A549 (cell line): ENCODE results near the gene TOMM40L. TPM values are rescaled to one million over a fixed set of nuclear protein-coding genes. Genes with fewer than 3 reads are reported as not detected.

ENCODE experiments used
- ATAC-seq, 2 experiments: fragments of 200-7000 bp in 1 of 2; fragments of >200 bp in 1 of 2; cut with Nextera tagmentation in 1 of 2; cut with Tn5 transposase in 1 of 2; 3 replicates each; pipeline versions ENCODE4 v1.8.0 to v1.9.1; 2018 to 2020; ENCODE audit warnings: mild to moderate bottlenecking in 1 of 2, moderate library complexity in 1 of 2
- CTCF ChIA-PET: fragments of 300-600 bp; sonication (Branson Sonifier 250); formaldehyde crosslinking; extraction: SDS; loops from one replicate; lab custom pipeline; 2021; ENCODE audit warnings: antibody characterized with exemption, inconsistent platforms; lab: Yijun Ruan, JAX
- POLR2A ChIA-PET: fragments of 350-600 bp; formaldehyde crosslinking; extraction: SDS; loops from one replicate; lab custom pipeline; 2021; ENCODE audit warnings: antibody characterized with exemption, inconsistent platforms; lab: Yijun Ruan, JAX
- DNase-seq, 2 experiments: peaks; one replicate each; pipeline versions ENCODE4 v3.0.0 to v3.0.0-alpha.2; 2011 to 2016; ENCODE audit warnings: low read depth in 1 of 2, low spot score in 1 of 2
- FAIRE-seq: peaks from 2 replicates; lab custom pipeline; 2011; peaks lifted over from hg19 to GRCh38; lab: Jason Lieb, UNC
- H3K27ac ChIP-seq, 2 experiments: fragments of >200 bp; sonication (Bioruptor Twin); formaldehyde crosslinking; 3 replicates each; pipeline ENCODE4 v1.5.1; 2016 to 2017
- H3K4me1 ChIP-seq: fragments of >200 bp; sonication (Bioruptor Twin); formaldehyde crosslinking; 3 replicates; pipeline ENCODE4 v1.6.1; 2016
- H3K4me2 ChIP-seq: fragments of >200 bp; sonication (Bioruptor Twin); formaldehyde crosslinking; 3 replicates; pipeline ENCODE4 v1.6.1; 2016
- H3K4me3 ChIP-seq: fragments of >200 bp; sonication (Bioruptor Twin); formaldehyde crosslinking; 3 replicates; pipeline ENCODE4 v1.5.1; 2016
- H3K9me3 ChIP-seq: fragments of >200 bp; sonication (Bioruptor Twin); formaldehyde crosslinking; 3 replicates; pipeline ENCODE4 v1.6.1; 2016
- BHLHE40 ChIP-seq: IDR thresholded peaks from 2 replicates; pipeline ENCODE4 v1.6.1; 2012; ENCODE audit warnings: low read depth, low read length, inconsistent platforms
- CBX2 ChIP-seq: fragments of 200-600 bp; sonication (generic); IDR thresholded peaks from 2 replicates; pipeline ENCODE4 v1.6.1; 2016; ENCODE audit warnings: low read depth, mild to moderate bottlenecking, borderline replicate concordance
- CBX8 ChIP-seq: fragments of 200-600 bp; sonication (generic); IDR thresholded peaks from 2 replicates; pipeline ENCODE4 v1.6.1; 2016
- CEBPB ChIP-seq, 2 experiments: fragments of >200 bp in 1 of 2; sonication (Bioruptor Twin) in 1 of 2; formaldehyde crosslinking in 1 of 2; IDR thresholded peaks; 2 replicates each; pipeline ENCODE4 v1.6.1; 2012 to 2016
- CHD2 ChIP-seq: fragments of 150-350 bp; IDR thresholded peaks from 2 replicates; pipeline ENCODE4 v1.6.1; 2014; ENCODE audit warnings: low read length; ENCODE audit not compliant: partially characterized antibody
- CTCF ChIP-seq: fragments of >200 bp; sonication (Bioruptor Twin); formaldehyde crosslinking; IDR thresholded peaks from 3 replicates; pipeline ENCODE4 v1.5.1; 2016
- E2F6 ChIP-seq: IDR thresholded peaks from 2 replicates; pipeline ENCODE4 v1.6.1; 2012; ENCODE audit warnings: low read depth, borderline replicate concordance
- JUNB ChIP-seq: fragments of >200 bp; sonication (Bioruptor Twin); formaldehyde crosslinking; IDR thresholded peaks from 2 replicates; pipeline ENCODE4 v1.6.1; 2016
- MAX ChIP-seq: IDR thresholded peaks from 2 replicates; pipeline ENCODE4 v1.6.1; 2012
- MAZ ChIP-seq: fragments of 150-350 bp; IDR thresholded peaks from 2 replicates; pipeline ENCODE4 v1.6.1; 2014; ENCODE audit warnings: antibody characterized with exemption, low read depth, low read length, borderline replicate concordance
- NPAS2 ChIP-seq: fragments of 250-450 bp; sonication (Bioruptor Pico); IDR thresholded peaks from 2 replicates; pipeline ENCODE4 v1.8.0; 2022; ENCODE audit warnings: mild to moderate bottlenecking, moderate library complexity, borderline replicate concordance
- POLR2AphosphoS2 ChIP-seq: conservative IDR thresholded peaks from 2 replicates; pipeline ENCODE4 v1.6.1; 2012; ENCODE audit warnings: low read length, improper control_type of control experiment, inconsistent platforms
- RAD21 ChIP-seq, 2 experiments: fragments of >200 bp in 1 of 2; sonication (Bioruptor Twin) in 1 of 2; formaldehyde crosslinking in 1 of 2; IDR thresholded peaks in 1 of 2; conservative IDR thresholded peaks in 1 of 2; 2 replicates in 1 of 2; 3 replicates in 1 of 2; pipeline ENCODE4 v1.6.1; 2012 to 2018; ENCODE audit warnings: inconsistent platforms in 1 of 2
- REST ChIP-seq: fragments of 200-600 bp; sonication (generic); IDR thresholded peaks from 2 replicates; pipeline ENCODE4 v1.6.1; 2016; ENCODE audit warnings: antibody characterized with exemption, mild to moderate bottlenecking, moderate library complexity
- RFX5 ChIP-seq: fragments of 450-650 bp; IDR thresholded peaks from 2 replicates; pipeline ENCODE4 v1.7.1; 2014; ENCODE audit warnings: antibody characterized with exemption, mild to moderate bottlenecking, moderate library complexity
- RNF2 ChIP-seq: fragments of 200-600 bp; sonication (generic); IDR thresholded peaks from 2 replicates; pipeline ENCODE4 v1.6.1; 2016; ENCODE audit warnings: low read depth, mild to moderate bottlenecking, antibody characterized with exemption, moderate library complexity, borderline replicate concordance
- SMC3 ChIP-seq: fragments of >200 bp; sonication (Bioruptor Twin); formaldehyde crosslinking; IDR thresholded peaks from 3 replicates; pipeline ENCODE4 v1.6.1; 2018; ENCODE audit warnings: inconsistent platforms
- SREBF2 ChIP-seq: fragments of 450-650 bp; IDR thresholded peaks from 2 replicates; pipeline ENCODE4 v1.6.1; 2014; ENCODE audit warnings: mild to moderate bottlenecking, moderate library complexity
- ZNF302 ChIP-seq: fragments of 250-450 bp; sonication (Bioruptor Pico); IDR thresholded peaks from 2 replicates; pipeline ENCODE4 v1.9.0; 2021; ENCODE audit warnings: inconsistent platforms, mild to moderate bottlenecking, moderate library complexity
- WGBS: methylation state at CpG from one replicate; pipeline ENCODE4 v1.1.6; 2017; ENCODE audit errors: missing lambda C conversion rate; 5-methylcytosine and 5-hydroxymethylcytosine counted together
- polyA plus RNA-seq, 4 experiments: library from polyadenylated mRNA; depleted of rRNA in 3 of 4; stranded (reverse); fragments of >200 nt; fragmentation: RNase III in 1 of 4; extraction: RNeasy Plus Mini Kit Qiagen cat#74134 plus additional on column Dnase treatment in 1 of 4; gene quantifications; 2 replicates in 3 of 4; 3 replicates in 1 of 4; pipeline ENCODE4 v1.2.3, GENCODE V29; 2011 to 2017
- TF ChIP-seq, protein P1 (sequence below): fragments of 150-350 bp; IDR thresholded peaks from 2 replicates; pipeline ENCODE4 v1.6.1; 2014; ENCODE audit warnings: low read depth, mild to moderate bottlenecking, low read length

The TOMM40L gene
- polyA plus RNA-seq, 2 of the 4 experiments (the other 2 are of a cell fraction), result 6.3 to 10.2 TPM

GRCh38 chr1:161192476-161193465, 33.1 kb upstream of the TOMM40L start:
- Histone ChIP-seq H3K9me3 (no peaks in the 10 kb centered on the region), H3K4me2 (no peak overlapping the region), H3K4me3 (no peak overlapping the region), H3K27ac (no peak overlapping the region), H3K4me1 (no peaks in the 10 kb centered on the region)
- POLR2A ChIA-PET, result no interaction called here
- ATAC-seq (peak; percentile 88 to 93), FAIRE-seq (peak; percentile 65), DNase-seq (peak; percentile 72 to 84)
- TF ChIP-seq RAD21 (conservative IDR thresholded peaks at IDR 0.05 in 1 of 2, IDR thresholded peaks at IDR 0.05 in 1 of 2) (peak; percentile 62 to 73), CBX8 (no peak), SMC3 (peak; percentile 66), CTCF (peak; percentile 81)
- CTCF ChIA-PET, result interaction anchor here (0.6 to 7.8 kb wide), 31 partner anchors 11 to 202 kb away, joined by 3 to 93 read pairs (median 4); partner anchors contain the start of genes APOA2, CFAP126, NDUFS2 and PPOX
- WGBS, result 44% methylated on average over 13 of the region's 15 CpGs

GRCh38 chr1:161193561-161194235, 32.2 kb upstream of the TOMM40L start:
- ATAC-seq (peak in 1 of 2 experiments; percentile 45; a peak in 2 of 6 replicates), FAIRE-seq (no peak), DNase-seq (no peak)
- TF ChIP-seq RNF2, result no peak
- no peak for TF ChIP-seq CBX2
- no peak for TF ChIP-seq CEBPB (IDR thresholded peaks at IDR 0.05)
- TF ChIP-seq E2F6, result no peak
- TF ChIP-seq JUNB, result no peak
- TF ChIP-seq BHLHE40, result no peak
- TF ChIP-seq ZNF302 (CRISPR knock-in tag), result no peak
- no peak for TF ChIP-seq REST
- no peak for TF ChIP-seq SREBF2
- TF ChIP-seq RFX5, result no peak
- no peak for TF ChIP-seq MAX
- TF ChIP-seq CHD2, result no peak
- TF ChIP-seq NPAS2 (CRISPR knock-in tag), result no peak
- no peak for TF ChIP-seq MAZ
- TF ChIP-seq, protein P1, sequence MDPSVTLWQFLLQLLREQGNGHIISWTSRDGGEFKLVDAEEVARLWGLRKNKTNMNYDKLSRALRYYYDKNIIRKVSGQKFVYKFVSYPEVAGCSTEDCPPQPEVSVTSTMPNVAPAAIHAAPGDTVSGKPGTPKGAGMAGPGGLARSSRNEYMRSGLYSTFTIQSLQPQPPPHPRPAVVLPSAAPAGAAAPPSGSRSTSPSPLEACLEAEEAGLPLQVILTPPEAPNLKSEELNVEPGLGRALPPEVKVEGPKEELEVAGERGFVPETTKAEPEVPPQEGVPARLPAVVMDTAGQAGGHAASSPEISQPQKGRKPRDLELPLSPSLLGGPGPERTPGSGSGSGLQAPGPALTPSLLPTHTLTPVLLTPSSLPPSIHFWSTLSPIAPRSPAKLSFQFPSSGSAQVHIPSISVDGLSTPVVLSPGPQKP, result no peak
- TF ChIP-seq POLR2AphosphoS2, result no peak
- H3K27ac ChIP-seq, result no peak overlapping the region
- no peak overlapping the region for H3K4me3 ChIP-seq
- H3K9me3 ChIP-seq, result no peaks in the 10 kb centered on the region
- ChIA-PET POLR2A (interaction anchor here (0.8 kb wide), 1 partner anchor 8 kb away, joined by 3 read pairs; the partner anchor contains the start of gene NDUFS2), CTCF (interaction anchor here (0.8 to 7.8 kb wide), 16 partner anchors 10 to 195 kb away, joined by 3 to 93 read pairs (median 9); partner anchors contain the start of genes APOA2, NDUFS2, PPOX and TOMM40L)
- no peak overlapping the region for H3K4me2 ChIP-seq
- WGBS, result 82% methylated on average over 15 of the region's 21 CpGs
- H3K4me1 ChIP-seq, result peaks cover 4% of the 10 kb centered on the region; the same call in 2 of the 3 replicates
